Measurements from ENCODE around the gene KCNQ2.
"Not testable (repeated sequence)": the region's sequence is repeated elsewhere in the genome, so short reads cannot be mapped to it uniquely, and the experiment has no call there.

The KCNQ2 gene

DNA sequence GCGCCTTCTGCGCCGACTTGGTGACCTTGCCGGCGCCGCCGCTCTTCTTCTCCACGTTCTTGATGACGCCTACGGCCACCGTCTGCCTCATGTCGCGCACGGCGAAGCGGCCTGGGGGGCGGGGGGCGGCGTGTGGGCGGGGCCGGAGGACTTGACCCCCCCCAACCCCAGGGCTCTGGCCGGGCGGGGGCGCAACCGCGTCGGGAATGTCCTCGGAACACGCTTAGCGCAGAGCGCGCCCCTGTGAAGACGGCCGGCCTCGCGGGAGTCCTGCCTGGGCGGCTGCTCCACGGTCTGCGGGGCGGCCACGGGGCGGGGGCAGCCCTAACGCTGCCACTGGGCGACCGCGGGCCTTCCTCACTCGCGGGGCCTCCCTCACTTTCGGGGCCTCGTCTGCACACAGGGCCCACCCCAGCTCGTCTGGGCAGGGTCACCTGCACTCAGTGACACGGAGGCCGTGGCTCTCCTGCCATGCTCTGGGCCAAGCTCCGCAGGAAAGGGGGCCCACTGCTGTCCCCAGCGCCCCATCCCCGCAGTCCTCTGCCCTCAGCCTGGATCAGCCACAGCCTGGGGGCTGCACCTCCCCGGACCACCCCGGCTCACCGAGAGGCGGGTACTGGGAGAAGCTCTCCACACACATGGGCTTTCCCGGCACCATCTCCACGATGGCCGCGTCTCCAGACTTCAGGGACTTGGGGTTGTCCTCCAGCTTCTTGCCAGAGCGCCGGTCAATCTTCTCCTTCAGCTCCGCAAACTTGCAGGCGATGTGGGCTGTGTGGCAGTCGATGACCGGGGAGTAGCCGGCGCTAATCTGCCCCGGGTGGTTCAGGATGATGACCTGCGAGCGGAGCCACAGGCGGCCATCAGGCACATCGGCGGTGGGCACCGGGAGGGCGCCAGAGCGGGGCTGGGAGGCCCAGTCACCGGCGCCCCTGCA lies 16.1 kb upstream of the KCNQ2 start:
- no peak for DNase-seq

DNA sequence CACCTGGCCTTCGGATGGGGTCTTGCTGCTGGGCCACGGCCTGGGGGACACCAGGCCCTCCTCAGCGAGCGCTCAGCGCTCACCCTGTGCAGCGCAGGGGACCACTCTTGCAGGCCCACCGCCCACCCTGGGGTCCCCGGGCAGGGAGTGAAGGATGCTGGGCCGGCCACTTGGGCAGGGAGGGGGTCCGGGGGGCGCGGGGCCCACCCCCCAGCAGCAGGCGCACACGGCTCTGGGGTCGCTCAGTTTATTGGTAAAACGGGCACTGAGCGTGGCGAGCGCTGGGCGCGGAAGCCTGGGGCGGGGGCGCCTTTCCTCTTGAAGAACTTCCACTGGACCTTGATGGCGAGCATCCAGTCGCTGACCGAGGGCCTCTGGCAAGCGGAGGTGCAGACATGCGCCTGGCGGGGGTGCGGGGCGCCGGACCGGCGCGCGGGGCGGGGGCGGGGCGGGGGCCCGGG lies 15.4 kb upstream of the KCNQ2 start:
- DNase-seq, result no peak

DNA sequence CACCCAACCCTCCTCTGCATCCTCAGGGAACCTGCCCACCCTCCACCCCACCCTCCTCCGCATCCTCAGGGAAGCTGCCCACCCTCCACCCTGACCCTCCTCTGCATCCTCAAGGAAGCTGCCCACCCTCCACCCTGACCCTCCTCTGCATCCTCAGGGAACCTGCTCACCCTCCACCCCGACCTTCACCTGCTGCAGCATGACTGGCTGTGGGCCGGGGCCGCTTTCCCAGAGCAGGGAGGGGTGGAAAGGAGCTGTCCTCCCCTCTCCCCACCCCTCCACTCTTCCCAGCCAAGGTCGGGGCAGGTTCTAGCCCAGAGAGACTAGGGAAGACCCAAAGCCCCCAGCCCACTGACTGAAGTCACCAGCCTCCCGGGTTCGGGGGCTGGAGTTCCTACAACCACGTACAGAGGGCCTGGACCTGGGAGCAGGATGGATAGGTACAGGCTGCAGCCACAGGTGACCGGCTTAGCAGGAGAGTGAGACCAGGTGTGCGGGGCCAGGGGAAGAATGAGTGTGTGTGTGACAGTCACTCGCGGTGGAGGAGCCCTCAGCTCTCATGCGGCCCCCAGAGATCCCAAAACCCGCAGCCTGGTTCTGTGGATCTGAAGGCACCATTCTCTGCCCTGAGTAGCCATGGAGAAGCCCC lies 14.8 kb upstream of the KCNQ2 start:
- no peak for DNase-seq

DNA sequence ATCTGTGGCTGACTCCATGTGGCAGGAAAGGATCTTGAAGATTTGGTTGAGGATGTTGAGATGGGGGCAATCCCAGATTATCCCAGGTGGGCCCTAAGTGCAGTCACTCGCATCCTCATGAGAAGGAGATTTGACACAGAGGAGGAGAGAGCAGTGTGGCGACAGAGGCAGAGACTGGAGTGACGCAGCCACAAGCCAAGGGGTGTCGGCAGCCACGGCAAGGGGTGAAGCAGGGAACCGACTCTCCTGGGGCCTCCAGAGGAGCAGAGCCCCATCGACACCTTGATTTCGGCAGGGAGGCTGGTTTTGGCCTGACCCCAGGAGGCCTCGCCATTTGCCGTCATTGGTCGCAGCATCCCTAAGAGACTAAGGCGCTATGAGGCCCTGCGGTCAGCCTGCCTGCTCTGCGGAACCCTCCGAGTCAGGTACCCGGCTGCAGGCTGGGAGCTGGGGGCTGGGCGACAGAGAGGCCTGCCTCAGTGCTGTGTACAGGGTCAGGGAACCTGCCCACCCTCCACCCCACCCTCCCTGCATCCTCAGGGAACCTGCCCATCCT lies 13.9 kb upstream of the KCNQ2 start:
- DNase-seq, result no peak

DNA sequence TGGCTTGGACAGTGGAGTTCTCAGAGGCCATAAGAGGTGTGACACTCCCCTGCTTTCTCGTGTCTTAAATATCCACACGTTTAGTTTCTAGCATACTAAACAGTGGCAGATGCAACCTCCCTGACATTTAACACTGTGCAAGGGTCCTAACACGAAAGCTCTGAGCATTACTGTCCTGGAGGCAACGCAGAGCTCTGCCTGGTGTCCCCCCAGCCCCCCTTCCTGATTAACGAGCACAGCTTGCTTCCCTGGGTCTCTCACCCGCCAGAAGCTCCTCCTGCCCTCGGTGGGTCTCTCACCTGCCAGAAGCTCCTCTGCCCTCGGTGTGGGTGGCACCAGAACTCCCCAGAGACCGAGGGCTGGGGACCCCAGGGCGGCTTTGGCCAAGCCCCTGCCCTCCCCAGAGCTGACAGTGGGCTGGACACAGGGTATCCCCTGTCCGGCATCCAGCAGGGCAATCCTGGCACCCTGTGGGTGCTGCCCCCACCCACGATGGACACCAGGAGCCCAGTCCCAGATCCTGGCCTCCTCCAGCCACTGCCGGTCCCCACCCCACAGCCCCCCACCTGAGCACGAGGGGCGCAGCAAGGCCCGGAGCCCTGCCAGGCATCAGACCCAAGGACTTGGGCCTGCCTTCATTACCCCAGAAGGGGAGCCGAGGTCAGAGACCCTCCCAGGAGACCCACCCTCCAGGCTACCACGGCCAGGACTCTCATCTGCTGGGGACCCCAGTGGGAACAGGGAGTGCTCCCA lies 12.4 kb upstream of the KCNQ2 start:
- no peak for DNase-seq

DNA sequence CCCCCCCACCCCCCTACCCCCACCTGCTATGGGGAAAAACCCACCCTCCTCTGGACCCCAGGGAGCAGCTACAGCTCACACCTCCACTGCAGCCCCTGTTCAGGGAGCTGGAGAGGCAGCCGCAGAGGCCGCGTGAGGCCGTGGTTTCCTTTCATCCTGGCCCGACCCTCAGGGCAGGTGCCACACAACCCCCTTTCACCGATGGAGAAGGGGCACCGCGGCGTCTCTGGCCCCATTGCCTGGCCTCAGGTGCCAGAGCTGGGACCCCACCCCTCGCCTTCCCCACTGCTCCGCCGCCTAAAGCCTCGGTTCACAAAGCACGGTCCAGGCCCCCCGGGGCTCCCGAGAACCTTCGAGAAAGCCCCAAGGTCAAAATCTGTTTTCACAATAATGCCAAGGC lies 11.8 kb upstream of the KCNQ2 start:
- DNase-seq, result no peak

DNA sequence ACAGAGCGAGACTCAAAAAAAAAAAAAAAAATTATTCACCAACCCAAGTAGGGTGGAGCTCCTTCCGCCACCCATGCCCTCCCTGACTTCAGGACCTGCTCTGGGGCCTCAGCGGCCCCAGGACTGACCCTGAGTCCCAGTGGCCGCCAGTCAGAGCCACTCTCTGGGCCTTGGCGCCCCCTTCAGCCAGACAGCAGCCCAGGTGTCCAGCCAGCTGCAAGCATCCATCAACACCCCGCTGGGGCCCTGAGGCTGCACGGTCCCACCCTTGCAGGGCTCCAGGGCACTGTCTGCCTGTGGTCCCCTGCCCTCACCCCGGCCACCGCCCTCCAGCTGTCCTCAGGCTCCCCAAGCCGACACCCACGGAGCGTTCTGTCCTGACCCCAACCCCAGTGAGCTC lies 11.4 kb upstream of the KCNQ2 start:
- no peak for DNase-seq

DNA sequence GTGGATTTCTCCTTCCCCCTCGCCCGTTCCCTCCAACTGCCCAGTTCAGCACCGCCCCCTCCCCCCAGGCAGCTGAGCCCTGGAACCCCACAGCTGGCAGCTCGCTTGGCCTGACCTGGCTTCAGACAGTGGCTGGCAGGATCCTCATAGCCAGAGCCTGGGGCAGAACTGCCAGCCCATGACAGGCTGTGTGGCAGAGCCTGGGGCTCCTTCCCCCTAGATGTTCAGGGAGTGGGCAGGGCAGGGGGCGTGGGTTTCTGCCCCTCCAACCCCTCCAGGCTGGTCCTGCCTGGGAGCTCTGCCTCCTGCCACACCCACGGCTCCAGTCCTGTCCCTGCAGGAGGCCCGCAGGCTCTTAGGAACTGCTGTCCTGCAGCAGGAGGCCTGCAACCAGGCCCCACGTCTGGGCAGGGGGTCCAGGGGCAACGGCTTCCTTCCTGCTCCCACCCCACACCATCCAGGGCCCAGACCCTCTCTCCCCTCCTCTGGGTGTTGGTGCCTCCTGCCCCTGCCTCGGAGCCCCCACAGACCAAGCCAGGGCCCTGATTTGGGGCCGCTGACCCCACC lies 9.6 kb upstream of the KCNQ2 start:
- DNase-seq, result no peak

DNA sequence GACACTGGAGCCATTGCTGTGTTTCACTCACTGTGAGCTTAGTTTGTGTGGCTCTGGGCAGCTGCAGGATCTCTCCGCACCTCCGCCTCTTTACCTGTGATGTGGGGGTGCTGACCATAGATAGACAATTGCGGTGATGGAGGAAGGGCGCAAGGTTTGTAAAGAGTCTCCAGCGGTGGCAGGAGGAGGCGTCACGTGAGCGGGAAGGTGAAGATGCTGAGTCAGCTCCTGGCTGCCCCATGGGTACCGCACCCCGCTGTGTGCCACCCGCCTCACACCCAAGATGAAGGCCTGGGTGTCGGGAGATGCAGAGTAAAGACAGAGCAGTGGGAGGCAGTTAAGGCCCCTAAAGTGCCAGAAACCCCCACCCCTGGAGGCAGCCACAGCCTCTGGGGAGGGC lies 9.0 kb upstream of the KCNQ2 start:
- no peak for DNase-seq

DNA sequence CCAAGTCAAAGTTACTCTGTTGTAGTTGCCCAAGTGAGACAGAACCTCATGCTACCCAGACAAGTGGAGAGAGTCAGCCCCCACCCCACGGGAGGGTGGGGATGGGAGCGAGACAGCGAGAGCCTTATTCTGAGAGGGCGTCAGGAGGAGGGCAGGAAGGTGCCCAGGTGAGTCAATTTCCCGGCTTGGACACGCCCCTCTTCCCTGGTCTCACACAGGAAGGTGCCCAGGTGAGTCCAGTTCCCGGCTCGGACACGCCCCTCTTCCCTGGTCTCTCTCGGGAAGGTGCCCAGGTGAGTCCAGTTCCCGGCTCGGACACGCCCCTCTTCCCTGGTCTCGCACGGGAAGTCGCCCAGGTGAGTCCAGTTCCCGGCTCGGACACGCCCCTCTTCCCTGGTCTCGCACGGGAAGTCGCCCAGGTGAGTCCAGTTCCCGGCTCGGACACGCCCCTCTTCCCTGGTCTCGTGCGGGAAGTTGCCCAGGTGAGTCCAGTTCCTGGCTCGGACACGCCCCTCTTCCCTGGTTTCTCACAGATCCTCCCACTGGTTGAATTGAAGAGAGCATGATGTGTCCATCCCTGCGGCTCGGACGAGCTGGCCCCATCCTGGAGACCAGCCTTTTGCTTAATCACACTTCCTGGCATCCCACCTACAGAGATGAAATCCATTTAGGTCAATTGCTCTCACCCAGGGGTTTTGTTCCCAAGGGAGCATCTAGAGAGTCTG lies 7.4 kb upstream of the KCNQ2 start:
- DNase-seq, result not testable (repeated sequence)

DNA sequence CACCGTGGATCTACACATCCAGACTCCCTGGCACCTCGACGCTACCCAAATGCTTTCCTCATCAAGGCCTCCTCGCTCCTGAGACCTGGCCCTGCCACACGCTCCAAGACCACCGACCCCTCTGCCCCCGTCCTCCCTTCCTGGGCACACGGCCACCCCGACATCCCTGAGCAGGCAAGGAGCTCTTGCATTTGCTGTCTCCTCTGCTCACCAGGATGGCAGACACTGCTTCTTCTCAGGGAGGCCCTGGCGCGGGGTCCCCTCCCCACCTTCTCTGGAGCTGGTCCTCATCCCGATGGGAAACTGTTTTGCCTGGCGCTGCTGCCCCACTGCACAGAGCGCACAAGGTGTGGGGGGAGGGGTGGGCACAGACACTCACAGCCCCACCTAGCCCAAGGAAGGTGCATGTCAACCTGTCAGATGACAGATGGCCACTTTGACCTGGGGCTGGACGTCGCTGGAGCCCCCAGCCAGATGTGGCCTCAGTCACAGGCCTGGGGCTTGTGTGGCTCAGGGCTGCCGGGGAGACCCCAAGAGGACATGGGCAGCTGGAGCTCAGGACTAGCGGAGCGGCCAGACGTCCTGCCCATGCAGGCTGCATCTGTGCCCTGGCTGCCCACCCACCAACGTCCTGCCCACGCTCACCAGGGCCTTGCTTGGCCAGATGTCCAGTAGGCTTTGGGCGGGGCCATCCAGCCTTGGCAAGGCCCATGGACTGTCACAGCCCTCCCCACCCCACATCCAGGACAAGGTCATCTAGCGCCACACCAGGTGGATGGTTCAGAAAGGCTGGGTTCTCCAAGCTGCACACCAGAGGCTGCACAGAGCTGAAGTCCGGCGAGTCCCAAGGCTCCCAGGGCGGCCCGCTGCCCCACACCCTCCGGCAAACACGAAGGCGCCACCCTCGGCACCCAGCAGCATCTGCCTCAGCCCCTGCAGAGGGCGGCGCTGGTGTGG lies 6.2 kb upstream of the KCNQ2 start:
- no peak for DNase-seq

DNA sequence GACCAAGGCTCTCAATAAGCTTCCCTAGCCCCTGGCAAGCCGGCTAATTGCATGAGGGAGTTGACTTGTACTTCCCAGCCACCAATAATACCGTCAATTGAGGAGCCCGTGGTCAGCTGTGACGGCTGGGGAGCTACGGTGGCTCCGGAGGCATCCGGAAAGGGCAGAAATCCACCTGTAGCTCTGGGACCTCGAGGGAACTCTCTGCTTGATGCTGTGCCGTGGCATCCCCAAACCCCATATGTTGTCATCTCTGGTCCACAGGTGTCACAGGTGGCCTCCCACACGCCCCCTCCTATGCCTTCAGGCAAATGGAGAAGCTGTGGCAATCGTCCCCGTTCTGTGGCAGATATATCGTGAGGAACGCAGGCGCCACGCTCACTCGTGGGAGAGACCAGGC lies 5.5 kb upstream of the KCNQ2 start:
- DNase-seq, result no peak

DNA sequence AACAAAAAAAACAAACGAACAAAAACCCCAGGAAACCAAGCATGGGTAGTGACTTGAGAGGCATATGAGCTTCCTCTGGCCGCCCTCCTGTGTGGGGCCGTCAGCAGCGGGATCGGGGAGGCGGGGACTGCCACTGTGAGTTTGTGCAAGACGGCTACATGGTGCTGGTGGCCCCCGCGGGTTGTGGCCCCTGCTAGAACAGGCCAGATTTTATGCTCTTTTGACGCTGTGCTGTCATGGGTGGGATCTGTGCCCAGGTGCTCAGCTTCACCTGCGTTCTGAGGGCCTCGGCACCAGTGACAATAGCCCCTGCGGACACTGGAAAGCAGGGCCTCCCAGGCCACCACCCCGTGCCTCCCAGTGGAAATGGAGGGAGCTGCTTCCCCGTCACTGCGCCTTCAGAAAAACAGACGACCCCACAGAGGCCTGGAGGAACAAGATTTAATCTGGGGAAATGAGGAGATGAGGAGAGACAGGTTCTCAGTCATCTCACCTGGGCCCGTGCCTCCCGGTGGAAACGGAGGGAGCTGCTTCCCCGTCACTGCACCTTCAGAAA lies 4.7 kb upstream of the KCNQ2 start:
- DNase-seq, result no peak

DNA sequence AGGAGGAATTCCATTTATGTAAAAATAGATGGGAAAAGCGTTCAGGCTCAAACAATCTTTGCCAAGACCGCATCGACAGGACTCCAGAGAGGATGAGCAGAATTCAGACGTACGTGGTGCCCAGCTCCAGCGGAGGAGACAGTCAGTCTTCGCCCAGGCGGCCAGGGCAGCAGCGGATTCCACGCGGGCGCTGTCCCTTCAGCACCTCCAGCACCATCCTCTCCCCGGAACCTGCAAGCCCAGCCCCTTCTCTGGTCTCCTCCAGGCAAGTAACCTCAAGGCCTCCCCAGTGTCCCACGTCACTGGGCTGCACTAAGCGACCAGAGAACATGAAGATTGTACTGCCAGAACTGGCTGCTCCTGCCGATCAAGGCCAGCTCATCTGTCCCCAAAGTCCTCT lies 2.8 kb upstream of the KCNQ2 start:
- DNase-seq, result no peak

DNA sequence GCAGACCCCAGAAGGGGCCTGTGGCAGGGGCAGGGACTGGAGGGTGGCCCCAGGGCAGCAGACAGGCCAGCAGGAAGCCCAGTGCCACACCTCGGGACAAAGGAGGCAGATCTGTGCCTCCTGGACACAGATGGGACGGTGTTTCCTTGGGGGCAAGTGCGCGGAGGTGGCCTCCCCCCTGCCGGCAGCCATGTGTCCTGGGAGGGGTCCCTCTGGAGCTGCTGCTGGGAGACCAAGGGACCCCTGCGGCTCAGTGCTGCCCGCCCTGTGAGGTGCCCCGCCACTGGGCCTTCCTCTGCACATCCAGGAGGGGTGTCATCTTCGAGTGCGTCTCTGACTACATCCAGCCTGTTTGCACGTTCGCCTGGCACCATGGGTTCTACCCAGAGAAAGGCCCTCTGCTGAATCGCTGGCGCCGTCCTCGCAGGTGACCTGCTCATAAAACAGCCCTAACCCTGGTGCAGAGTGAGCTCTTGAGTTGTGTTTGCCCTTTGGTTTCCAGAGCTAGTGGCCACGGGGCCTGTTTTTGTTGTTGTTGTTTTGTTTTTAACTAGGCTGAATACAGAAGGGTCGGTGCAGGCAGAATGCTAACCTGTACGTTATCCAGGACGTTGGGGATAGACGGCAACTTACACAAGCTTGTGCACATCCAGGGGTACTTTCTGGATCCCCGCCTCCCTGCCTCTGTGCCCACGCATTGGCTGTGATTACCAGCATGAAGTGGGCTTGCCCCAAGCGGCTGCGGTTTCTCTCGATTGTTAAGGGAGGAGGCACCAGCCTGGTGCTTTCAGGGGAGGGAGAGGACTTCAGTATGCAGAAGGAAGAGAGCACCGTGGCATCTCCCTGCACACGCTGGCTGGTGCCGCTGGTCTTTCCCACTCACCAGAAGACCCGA lies 1.3 kb upstream of the KCNQ2 start:
- DNase-seq, result no peak

DNA sequence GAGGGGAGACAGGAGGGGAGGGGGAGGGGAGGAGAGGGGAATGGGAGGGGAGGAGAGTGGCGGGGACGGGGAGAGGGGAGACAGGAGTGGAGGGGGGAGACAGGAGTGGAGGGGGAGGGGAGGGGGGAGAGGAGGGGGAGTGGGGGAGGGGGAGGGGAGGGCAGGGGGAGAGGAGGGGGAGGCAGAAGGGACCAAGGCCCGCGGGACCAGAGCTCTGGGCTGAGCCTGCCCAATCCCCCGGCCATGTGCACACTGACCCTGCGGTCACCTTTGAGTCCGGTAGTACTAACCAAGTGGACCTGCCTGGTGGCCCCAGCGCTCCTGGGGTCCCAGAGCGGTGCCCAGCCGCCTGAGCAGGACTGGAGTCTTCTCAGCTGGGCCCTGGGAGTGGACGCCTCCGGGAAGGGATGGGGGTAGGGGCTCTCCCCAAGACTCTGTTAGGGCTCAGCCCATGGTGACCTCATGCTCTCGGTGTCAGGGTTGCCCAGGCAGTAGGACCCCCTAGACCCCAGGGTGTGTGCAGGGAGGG lies 471 bp upstream of the KCNQ2 start:
- no peak for DNase-seq

DNA sequence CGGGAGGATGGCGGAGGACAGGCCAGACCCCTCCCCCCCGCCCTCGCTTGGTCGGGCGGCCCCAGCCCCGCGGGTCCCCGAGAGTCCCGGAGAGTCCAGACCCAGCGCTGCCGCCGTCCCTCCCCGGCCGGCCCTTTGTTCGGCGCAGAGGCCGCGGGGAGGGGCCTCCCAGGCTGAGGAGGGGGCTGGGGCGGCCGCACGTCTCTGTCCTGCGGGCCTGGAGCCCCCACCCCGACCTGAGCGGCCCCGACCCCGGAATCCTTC lies 806 bp downstream of the KCNQ2 start:
- no peak for DNase-seq

DNA sequence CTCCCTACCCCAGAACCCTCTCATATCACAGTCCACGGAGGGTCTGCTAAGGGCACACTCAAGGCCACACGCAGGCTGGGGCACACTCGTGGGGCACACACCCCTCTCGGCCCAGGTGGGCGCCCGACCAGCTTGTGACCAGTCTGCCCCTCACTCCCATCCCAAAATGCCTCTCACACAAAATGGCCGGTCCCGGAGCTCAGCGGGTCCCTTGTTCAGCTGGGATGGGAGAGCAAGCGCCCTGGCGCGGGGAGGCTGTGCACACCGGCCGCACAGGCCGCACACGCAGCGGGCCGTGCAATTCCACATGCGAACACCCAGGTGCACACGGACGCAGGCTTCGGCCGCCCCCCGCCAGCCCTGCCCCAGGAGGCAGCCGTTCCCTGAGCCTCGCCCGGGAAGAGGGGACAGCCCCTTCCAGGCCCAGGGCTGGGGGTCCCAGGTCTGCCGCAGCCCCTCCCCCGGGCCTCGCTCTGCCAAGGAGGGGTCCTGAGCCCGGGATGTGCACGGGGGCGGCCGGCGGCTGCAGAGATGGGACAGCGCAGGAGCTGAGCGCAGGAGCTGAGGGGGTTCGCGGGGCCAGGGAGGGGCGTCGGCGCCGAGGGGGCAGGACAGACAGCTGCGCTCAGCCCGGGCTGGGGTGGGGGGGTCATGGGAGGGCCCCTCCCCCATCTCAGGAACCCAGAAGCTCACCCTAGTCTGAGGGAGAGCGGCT lies 1.3 kb downstream of the KCNQ2 start:
- DNase-seq, result no peak

DNA sequence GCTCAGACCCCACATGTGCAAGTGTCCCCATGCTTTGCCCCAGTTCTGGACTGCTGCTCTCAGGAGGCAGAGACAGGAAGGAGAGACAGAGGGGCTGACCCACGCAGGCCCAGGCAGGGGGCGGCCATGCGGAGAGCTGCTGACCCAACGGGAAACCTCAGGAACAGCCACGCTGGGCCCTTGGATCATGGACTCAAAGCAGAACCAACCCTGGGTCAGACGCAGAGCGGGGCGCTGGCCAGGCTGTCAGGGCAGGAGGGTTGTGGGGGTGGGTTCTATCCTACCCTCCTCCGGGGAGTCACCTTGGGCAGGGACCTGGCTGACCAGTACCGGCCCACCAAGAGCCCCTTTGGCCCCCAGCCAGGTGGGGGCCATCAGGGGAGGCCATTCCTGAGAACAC lies 2.0 kb downstream of the KCNQ2 start:
- DNase-seq, result no peak
